Measurements from ENCODE around the gene ARHGAP23. TPM values are rescaled to one million over a fixed set of nuclear protein-coding genes. Genes with fewer than 3 reads are reported as not detected.

ARHGAP23 gene
- total and polyA plus RNA-seq, 8 donors = 4.0 to 55.5 (median 26.4) TPM

DNA sequence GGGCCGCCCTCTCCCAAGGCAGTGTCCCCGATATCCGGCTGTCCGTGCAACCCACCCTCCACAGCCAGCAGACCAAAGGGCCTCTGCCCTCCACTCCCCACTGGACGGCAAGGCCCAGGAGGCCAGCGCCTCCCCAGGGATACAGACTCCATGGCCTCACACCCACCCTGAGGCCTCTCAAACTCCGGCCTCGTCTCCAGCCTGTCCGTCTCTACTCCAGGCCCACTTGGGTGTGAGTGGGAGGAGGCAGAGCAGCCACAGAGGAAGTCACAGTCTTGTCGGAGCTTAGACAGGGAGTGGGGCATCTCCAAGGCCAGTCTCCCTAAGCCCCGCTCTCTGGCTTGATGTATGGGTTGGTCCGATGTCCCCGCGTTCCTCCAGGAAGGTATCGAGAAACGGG, 104.2 kb downstream of the ARHGAP23 start:
- Histone ChIP-seq H3K27ac (no peak overlapping the region), H3K36me3 (no peaks in the 10 kb centered on the region), H3K4me1 (no peaks in the 10 kb centered on the region), H3K4me3 (no peak overlapping the region), H3K9me3 (no peaks in the 10 kb centered on the region), H3K27me3 (peaks cover 0 to 89% (median 10%) of the 10 kb centered on the region in 3 donors)
- TF ChIP-seq EP300 (IDR thresholded peaks at IDR 0.05) = no peak
- no peak for TF ChIP-seq POLR2A (IDR thresholded peaks at IDR 0.05)
- TF ChIP-seq POLR2AphosphoS5 (IDR thresholded peaks at IDR 0.05) = no peak
- no peak for TF ChIP-seq CTCF (IDR thresholded peaks at IDR 0.05)
- no peak for DNase-seq
- 58 to 82% (median 76%) methylated on average over 16 of the region's 16 CpGs for WGBS, 5 donors
- intact Hi-C loops (cut with DNase I; ENCODE audit: low total_unique reads) = no loop called here

- no peak overlapping the region for H3K4me3 ChIP-seq
- peaks cover 0 to 82% (median 10%) of the 10 kb centered on the region in 3 donors for H3K27me3 ChIP-seq
- no peaks in the 10 kb centered on the region for H3K9me3 ChIP-seq
- 46 to 54% (median 51%) methylated on average over 9 of the region's 9 CpGs for WGBS, 5 donors
- H3K36me3 ChIP-seq = no peaks in the 10 kb centered on the region
- no peak for TF ChIP-seq EP300 (IDR thresholded peaks at IDR 0.05)
- H3K27ac ChIP-seq = no peak overlapping the region
- H3K4me1 ChIP-seq = no peaks in the 10 kb centered on the region
- DNase-seq = no peak
- intact Hi-C loops (cut with DNase I; ENCODE audit: low total_unique reads) = no loop called here
These were observed 105.0 kb downstream of the ARHGAP23 start for GRCh38 chr17:38533241-38533640.

GRCh38 chr17:38533866-38534497, 105.7 kb downstream of the ARHGAP23 start:
- TF ChIP-seq EP300 (IDR thresholded peaks at IDR 0.05) = no peak
- no peak for TF ChIP-seq POLR2AphosphoS5 (IDR thresholded peaks at IDR 0.05)
- TF ChIP-seq CTCF (IDR thresholded peaks at IDR 0.05) = no peak
- TF ChIP-seq POLR2A (IDR thresholded peaks at IDR 0.05) = no peak
- H3K4me3 ChIP-seq = no peak overlapping the region
- no peaks in the 10 kb centered on the region for H3K9me3 ChIP-seq
- intact Hi-C loops (cut with DNase I; ENCODE audit: low total_unique reads) = no loop called here
- DNase-seq = no peak
- no peak overlapping the region for H3K27ac ChIP-seq
- H3K27me3 ChIP-seq = peaks cover 0 to 77% (median 10%) of the 10 kb centered on the region in 3 donors
- 45 to 70% (median 62%) methylated on average over 13 of the region's 13 CpGs for WGBS, 5 donors
- H3K4me1 ChIP-seq = peaks cover 0 to under 1% (median 0%) of the 10 kb centered on the region in 4 donors
- no peaks in the 10 kb centered on the region for H3K36me3 ChIP-seq

GRCh38 chr17:38534498-38534885, 106.2 kb downstream of the ARHGAP23 start:
- DNase-seq = no peak
- H3K27ac ChIP-seq = no peak overlapping the region
- WGBS, 5 donors = 48 to 60% (median 59%) methylated on average over 6 to 7 of the region's 7 CpGs
- TF ChIP-seq CTCF (IDR thresholded peaks at IDR 0.05) (no peak), POLR2AphosphoS5 (IDR thresholded peaks at IDR 0.05) (no peak), POLR2A (IDR thresholded peaks at IDR 0.05) (no peak), EP300 (IDR thresholded peaks at IDR 0.05) (no peak)
- no peaks in the 10 kb centered on the region for H3K36me3 ChIP-seq
- no peak overlapping the region for H3K4me3 ChIP-seq
- intact Hi-C loops (cut with DNase I; ENCODE audit: low total_unique reads) = no loop called here
- peaks cover 0 to 5% (median 0%) of the 10 kb centered on the region in 4 donors for H3K4me1 ChIP-seq
- H3K9me3 ChIP-seq = no peaks in the 10 kb centered on the region
- H3K27me3 ChIP-seq = peaks cover 0 to 72% (median 6%) of the 10 kb centered on the region in 3 donors

DNA sequence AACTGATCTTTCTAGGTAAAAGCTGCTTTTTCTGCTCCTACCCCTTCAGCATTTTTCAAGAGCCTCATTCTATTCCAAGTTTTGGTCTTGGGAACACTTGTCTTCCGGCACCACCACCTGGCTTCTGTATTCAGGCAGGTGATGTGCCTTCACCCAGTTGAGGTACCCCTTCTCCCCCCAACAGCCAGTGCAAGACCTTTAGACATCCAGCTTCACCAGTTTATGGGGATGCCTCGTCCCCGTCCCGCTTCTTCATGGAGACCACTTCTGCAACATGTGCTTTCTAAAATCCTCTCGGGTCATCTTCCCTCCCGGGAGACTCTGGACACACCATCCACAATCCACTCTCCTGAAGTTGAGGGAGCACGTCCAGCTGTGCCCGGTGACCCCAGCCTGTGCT, 107.6 kb downstream of the ARHGAP23 start:
- intact Hi-C loops (cut with DNase I; ENCODE audit: low total_unique reads) = no loop called here
- no peak for DNase-seq
- TF ChIP-seq POLR2AphosphoS5 (IDR thresholded peaks at IDR 0.05) = no peak
- no peak for TF ChIP-seq POLR2A (IDR thresholded peaks at IDR 0.05)
- no peak for TF ChIP-seq EP300 (IDR thresholded peaks at IDR 0.05)
- TF ChIP-seq CTCF (IDR thresholded peaks at IDR 0.05) = no peak
- peaks cover 0 to 7% (median 0%) of the 10 kb centered on the region in 4 donors for H3K4me1 ChIP-seq
- H3K9me3 ChIP-seq = no peaks in the 10 kb centered on the region
- no peaks in the 10 kb centered on the region for H3K36me3 ChIP-seq
- WGBS, 5 donors = 69 to 79% (median 78%) methylated on average over 8 of the region's 8 CpGs
- H3K27me3 ChIP-seq = peaks cover 0 to 58% (median 6%) of the 10 kb centered on the region in 3 donors
- no peak overlapping the region for H3K4me3 ChIP-seq
- no peak overlapping the region for H3K27ac ChIP-seq

Data from stomach (tissue), 9 donors.